AG04449 (cell line): ENCODE data around the gene OR5D16.
"Not testable (repeated sequence)": the region's sequence is repeated elsewhere in the genome, so short reads cannot be mapped to it uniquely, and the experiment has no call there.

ENCODE experiments used
- CTCF ChIA-PET: fragments of 350-600 bp; formaldehyde crosslinking; extraction: SDS; loops from one replicate; lab custom pipeline; 2021; ENCODE audit warnings: antibody characterized with exemption; lab: Yijun Ruan, JAX
- POLR2A ChIA-PET: fragments of 400-600, 350-600 bp; formaldehyde crosslinking; extraction: SDS; loops from one replicate; lab custom pipeline; 2020; ENCODE audit warnings: antibody characterized with exemption, inconsistent platforms; lab: Yijun Ruan, JAX
- DNase-seq: peaks from one replicate; pipeline ENCODE4 v3.0.0-alpha.2; 2010; ENCODE audit warnings: low read depth, low spot score
- H3K4me3 ChIP-seq: 2 replicates; pipeline ENCODE4 v1.5.1; 2011; ENCODE audit warnings: low read depth, mild to moderate bottlenecking, control low read depth, low read length
- TF ChIP-seq, protein P1 (sequence below): IDR thresholded peaks from one replicate; pipeline ENCODE4 v1.5.1; 2011; ENCODE audit warnings: mild to moderate bottlenecking, moderate library complexity, low read length, control low read depth, inconsistent platforms; ENCODE audit not compliant: insufficient read depth; ENCODE audit errors: missing control alignments

Gene OR5D16

DNA sequence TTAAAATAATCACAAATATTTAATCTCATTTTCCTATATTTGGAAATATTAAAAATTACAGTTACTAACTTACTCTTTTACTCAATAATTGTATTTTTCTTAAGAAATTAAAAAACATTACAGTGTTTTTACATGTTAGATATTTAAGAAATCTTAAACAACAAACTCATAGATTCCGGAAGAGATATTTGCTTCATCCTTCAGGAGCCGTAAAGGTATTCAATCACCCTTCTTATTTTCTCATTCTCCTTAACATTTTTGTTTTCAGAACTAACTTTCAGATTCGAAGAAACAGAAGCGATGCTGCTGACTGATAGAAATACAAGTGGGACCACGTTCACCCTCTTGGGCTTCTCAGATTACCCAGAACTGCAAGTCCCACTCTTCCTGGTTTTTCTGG, 19.2 kb upstream of the OR5D16 start, which contains the start of gene OR5D18:
TSS of gene OR5D18 (plus strand) at position 301 of the 400 bp plus-strand sequence. CDS start at position 301, 0 bp downstream.
- POLR2A ChIA-PET = no interaction called here
- CTCF ChIA-PET = no interaction called here
- no peak within 1 kb of the TSS for H3K4me3 ChIP-seq
- TF ChIP-seq, protein P1, sequence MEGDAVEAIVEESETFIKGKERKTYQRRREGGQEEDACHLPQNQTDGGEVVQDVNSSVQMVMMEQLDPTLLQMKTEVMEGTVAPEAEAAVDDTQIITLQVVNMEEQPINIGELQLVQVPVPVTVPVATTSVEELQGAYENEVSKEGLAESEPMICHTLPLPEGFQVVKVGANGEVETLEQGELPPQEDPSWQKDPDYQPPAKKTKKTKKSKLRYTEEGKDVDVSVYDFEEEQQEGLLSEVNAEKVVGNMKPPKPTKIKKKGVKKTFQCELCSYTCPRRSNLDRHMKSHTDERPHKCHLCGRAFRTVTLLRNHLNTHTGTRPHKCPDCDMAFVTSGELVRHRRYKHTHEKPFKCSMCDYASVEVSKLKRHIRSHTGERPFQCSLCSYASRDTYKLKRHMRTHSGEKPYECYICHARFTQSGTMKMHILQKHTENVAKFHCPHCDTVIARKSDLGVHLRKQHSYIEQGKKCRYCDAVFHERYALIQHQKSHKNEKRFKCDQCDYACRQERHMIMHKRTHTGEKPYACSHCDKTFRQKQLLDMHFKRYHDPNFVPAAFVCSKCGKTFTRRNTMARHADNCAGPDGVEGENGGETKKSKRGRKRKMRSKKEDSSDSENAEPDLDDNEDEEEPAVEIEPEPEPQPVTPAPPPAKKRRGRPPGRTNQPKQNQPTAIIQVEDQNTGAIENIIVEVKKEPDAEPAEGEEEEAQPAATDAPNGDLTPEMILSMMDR = no peak
- no peak for DNase-seq

DNA sequence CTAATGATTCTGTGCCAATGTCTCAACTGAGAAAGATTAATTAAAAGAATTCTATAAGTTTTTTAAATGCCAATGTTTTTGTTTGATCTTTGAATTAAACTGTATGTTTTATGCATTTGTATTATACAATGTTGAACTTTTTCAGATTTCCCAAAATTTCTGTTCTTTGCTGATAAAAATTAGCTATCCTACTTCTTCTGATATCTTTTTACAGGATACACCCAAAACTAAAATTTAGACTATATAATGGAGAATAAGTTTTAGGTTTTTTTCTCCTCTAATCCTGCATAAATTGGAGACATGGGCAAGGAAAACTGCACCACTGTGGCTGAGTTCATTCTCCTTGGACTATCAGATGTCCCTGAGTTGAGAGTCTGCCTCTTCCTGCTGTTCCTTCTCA, 11.6 kb upstream of the OR5D16 start, which contains the start of gene OR5L2:
TSS of gene OR5L2 (plus strand) at position 301 of the 400 bp plus-strand sequence. CDS start at position 301, 0 bp downstream.
- CTCF ChIA-PET = no interaction called here

DNA sequence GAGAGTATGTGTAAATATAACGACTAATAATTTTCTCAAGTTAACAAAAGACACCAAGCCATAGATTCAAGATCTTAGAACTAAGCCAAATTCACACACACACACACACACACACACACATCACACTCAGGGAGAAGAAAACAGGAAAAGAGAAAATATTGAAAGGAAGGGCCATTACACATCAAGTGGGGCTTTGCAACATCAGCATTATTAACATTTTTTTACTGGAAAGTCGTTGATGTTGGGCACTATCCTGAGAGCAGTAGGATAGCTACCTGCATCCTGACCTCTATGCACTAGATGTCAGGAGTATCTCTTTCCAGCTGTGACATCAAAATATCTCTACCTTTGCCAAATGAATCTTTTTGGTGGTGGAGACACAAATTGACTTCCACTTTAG, 8.9 kb downstream of the OR5D16 start:
- DNase-seq = no peak
- TF ChIP-seq, protein P1 = no peak
- POLR2A ChIA-PET = no interaction called here
- CTCF ChIA-PET = no interaction called here
- H3K4me3 ChIP-seq = no peak overlapping the region

More for the DNA sequence above, 11.6 kb upstream of the OR5D16 start, which contains the start of gene OR5L2:
- no peak for DNase-seq
- H3K4me3 ChIP-seq = no peak within 1 kb of the TSS
- POLR2A ChIA-PET = no interaction called here
- TF ChIP-seq, protein P1 = no peak

DNA sequence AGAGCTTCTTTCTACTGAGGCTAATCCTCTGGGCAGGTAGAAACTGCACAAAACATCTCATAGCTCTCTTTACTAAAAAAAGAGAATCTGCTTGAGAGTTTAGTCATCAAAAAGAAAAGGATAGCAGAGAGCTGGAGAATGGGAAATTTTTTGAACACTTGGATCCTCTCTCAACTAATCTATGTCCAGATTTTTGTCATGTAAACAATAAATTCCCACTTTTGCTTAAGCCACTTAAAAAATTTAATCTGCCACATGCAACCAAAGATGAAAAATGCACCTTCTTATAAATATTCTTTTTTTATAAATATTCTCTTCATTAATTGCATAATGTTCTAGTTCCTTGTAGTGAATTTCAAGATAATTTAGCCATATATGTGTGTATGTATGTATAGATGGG, 10.5 kb downstream of the OR5D16 start:
- H3K4me3 ChIP-seq = no peak overlapping the region
- TF ChIP-seq, protein P1 = no peak
- ChIA-PET CTCF (no interaction called here), POLR2A (no interaction called here)
- no peak for DNase-seq

DNA sequence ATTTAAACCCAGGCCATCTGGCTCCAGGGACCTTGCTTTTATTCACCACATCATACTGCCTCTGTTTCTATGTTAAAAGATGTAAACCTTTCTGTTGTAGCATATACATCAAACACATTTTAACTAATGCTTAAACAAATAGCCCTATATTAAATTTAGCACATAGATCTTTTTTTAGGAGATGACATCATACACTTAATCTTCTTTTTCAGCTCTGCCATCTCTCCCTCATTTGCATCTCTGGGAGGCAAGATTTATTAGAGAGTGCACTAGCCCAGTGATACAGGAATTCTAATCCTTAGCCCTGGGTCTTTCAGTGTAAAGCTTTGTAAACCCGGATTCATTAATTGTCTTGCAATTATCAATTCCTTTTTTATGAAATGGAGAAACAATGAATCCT, 13.6 kb downstream of the OR5D16 start:
- TF ChIP-seq, protein P1 = no peak
- CTCF ChIA-PET = no interaction called here
- POLR2A ChIA-PET = no interaction called here
- DNase-seq = no peak
- no peak overlapping the region for H3K4me3 ChIP-seq

DNA sequence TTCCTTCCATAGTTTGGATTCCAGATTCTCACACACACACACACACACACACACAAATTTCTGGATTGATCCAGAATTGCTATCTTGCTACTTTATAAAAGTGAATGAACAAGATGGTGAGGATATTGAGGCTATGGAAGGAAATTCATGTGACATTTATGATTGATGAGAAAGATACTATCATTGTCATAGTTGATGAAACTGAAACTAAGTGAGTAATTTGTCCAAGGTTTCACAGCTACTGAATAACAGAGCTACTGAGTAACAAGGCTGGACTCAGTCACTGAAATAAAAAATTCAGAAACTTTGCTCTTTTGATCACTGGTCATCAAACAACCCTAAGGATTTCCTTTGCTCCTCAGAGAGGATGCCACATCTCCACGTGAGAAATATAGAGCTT, 16.2 kb downstream of the OR5D16 start:
- POLR2A ChIA-PET = no interaction called here
- H3K4me3 ChIP-seq = no peak overlapping the region
- CTCF ChIA-PET = no interaction called here
- DNase-seq = no peak
- TF ChIP-seq, protein P1 = no peak

DNA sequence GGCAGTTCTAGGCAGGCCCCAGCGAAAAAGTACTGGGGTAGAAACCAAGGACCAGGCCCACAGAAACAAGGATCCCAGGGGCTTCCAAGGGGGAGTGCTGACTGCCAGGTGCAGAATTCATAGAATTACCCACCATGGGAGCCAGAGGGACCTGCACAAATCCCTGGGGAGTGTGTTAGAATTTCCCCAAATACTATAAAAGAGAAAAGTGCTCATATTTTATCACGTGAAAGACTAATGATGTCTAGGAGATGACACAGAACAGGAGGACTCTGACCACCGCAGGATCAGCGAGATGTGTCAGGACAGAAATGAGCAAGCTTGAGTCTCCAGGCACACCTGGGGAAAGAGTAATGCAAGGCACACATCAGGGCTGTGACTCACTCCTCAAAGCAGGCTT, 28.8 kb downstream of the OR5D16 start:
- CTCF ChIA-PET, H3K4me3 ChIP-seq, DNase-seq, POLR2A ChIA-PET: not testable (repeated sequence)

DNA sequence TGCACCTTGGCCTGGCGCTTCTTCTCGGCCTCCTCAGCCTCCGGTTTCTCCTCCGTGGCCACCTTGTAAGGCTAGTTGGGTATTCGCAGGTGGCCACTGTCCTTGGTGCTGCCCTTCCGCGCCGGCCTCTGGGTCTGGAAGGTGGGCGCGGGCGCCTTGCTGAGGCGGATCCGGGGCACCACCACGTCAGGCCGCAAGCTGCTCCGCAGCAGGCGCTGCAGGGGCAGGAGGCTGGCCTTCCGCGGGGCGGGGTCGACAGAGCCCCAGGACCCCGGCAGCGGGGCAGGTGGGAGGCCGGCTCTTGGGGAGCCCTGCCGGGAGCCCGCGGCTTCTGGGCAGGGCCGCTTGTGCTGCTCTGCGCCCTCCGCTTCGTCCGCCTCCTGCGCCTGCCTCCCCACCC, 34.2 kb downstream of the OR5D16 start:
- DNase-seq, H3K4me3 ChIP-seq, POLR2A ChIA-PET, CTCF ChIA-PET: not testable (repeated sequence)

DNA sequence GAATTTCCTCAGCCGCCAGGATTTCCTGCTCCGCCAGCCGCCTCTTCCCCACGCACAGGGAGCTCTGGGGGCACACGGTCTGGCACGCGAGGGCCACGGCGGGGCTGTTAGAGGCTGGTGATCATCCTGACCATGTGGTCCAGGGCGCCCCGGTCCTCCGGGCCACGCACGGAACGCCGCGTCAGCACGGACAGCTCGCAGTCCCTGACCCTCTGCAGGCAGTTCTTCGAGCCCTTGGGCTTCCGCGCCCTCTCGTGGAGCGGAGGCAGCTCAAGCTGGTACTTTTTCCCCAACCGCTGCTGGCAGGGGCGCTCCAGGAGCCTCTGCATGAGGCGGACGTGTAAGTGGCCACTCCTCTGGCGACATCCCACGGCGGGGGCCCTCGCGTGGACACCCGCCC, 34.6 kb downstream of the OR5D16 start:
- POLR2A ChIA-PET, DNase-seq, CTCF ChIA-PET, H3K4me3 ChIP-seq: not testable (repeated sequence)

DNA sequence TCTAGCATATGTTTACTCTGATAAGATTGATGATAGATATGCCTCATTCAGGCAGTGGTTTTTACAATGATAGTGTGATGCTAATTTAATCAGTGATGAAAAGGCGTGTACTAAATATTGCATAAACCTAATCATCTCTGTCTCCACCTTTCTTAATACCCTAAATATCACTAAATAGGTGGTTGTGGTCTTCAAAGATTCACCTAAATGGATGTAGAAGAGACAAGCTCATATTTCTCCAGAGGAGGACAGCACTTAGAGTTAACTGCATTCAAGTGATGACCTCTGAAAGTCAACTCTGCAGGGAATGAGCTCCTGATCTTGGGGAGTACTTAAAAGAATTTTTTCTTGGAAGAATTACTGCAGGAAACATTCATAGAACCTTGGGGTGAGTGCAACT, 44.4 kb downstream of the OR5D16 start, which contains the start of gene TRIM51:
TSS of gene TRIM51 (plus strand) at position 301 of the 400 bp plus-strand sequence. CDS start 2,132 bp downstream, outside the sequence.
- POLR2A ChIA-PET, H3K4me3 ChIP-seq, DNase-seq, CTCF ChIA-PET: not testable (repeated sequence)
